HG03378 (cell line): Measurements from ENCODE around the gene STPG1.

Source experiments
- ATAC-seq: cut with Tn5 transposase; IDR thresholded peaks from one replicate; pipeline ENCODE4 v1.9.1; 2021; ENCODE audit warnings: mild to moderate bottlenecking, moderate library complexity; ENCODE audit not compliant: unreplicated experiment

Gene STPG1

GRCh38 chr1:24321697-24322469 lies 91.7 kb downstream of the STPG1 start:
- no peak for ATAC-seq

- no peak for ATAC-seq
These were observed 92.5 kb downstream of the STPG1 start for GRCh38 chr1:24321126-24321525.

GRCh38 chr1:24319962-24320361 lies 93.6 kb downstream of the STPG1 start:
- no peak for ATAC-seq

GRCh38 chr1:24319312-24319863 lies 94.2 kb downstream of the STPG1 start, which contains the start of gene GRHL3:
Gene GRHL3, plus strand, starts transcription at chr1:24319357. Its CDS starts 195 bp downstream, at chr1:24319552.
- no peak for ATAC-seq

- ATAC-seq, result no peak
These were observed 94.8 kb downstream of the STPG1 start for GRCh38 chr1:24318615-24319311.

- no peak for ATAC-seq
These were observed 95.5 kb downstream of the STPG1 start for GRCh38 chr1:24317956-24318614.

- ATAC-seq, result no peak
These were observed 96.5 kb downstream of the STPG1 start for GRCh38 chr1:24317081-24317480.

GRCh38 chr1:24316645-24317044 lies 96.9 kb downstream of the STPG1 start:
- ATAC-seq, result no peak

- ATAC-seq, result no peak
These were observed 98.2 kb downstream of the STPG1 start for GRCh38 chr1:24315391-24315790.

- ATAC-seq, result no peak
These were observed 101.8 kb downstream of the STPG1 start for GRCh38 chr1:24311741-24312140.

GRCh38 chr1:24311234-24311633 lies 102.3 kb downstream of the STPG1 start:
- ATAC-seq, result no peak

GRCh38 chr1:24309762-24310485 lies 103.7 kb downstream of the STPG1 start:
- ATAC-seq, result no peak

GRCh38 chr1:24308365-24309015 lies 105.1 kb downstream of the STPG1 start:
- ATAC-seq, result no peak
